ENCODE measurements around the gene TRAF3.

DNA sequence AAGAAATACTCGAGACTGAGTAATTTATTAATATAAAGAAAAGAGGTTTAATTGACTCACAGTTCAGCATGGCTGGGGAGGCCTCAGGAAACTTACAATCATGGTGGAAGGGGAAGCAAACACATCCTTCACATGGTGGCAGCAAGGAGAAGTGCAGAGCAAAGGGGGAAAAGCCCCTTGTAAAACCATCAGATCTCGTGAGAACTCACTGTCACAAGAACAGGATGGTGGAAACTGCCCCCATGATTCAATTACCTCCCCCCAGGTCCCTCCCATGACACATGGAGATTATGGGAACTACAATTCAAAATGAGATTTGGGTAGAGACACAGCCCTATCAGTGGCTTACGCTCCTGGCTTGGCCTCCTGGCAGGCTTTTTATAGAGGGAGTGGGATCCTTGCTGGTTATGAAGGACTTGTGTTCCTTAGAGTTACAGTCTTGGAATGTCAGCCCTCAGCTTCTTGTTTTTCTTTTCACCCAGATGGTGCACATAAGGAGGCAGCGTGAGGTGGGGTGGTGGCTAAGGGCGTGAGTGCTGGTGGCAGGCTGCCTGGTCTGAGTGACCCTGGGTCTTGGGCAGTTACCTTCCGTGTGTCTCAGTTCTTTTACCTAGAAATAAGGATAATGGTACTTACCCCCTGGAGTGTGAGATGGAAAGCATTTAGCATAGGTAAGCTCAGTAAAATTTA lies 25.7 kb downstream of the TRAF3 start:
- TF ChIP-seq, protein P1, sequence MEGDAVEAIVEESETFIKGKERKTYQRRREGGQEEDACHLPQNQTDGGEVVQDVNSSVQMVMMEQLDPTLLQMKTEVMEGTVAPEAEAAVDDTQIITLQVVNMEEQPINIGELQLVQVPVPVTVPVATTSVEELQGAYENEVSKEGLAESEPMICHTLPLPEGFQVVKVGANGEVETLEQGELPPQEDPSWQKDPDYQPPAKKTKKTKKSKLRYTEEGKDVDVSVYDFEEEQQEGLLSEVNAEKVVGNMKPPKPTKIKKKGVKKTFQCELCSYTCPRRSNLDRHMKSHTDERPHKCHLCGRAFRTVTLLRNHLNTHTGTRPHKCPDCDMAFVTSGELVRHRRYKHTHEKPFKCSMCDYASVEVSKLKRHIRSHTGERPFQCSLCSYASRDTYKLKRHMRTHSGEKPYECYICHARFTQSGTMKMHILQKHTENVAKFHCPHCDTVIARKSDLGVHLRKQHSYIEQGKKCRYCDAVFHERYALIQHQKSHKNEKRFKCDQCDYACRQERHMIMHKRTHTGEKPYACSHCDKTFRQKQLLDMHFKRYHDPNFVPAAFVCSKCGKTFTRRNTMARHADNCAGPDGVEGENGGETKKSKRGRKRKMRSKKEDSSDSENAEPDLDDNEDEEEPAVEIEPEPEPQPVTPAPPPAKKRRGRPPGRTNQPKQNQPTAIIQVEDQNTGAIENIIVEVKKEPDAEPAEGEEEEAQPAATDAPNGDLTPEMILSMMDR (IDR thresholded peaks at IDR 0.05): no peak
- TF ChIP-seq EP300 (IDR thresholded peaks at IDR 0.05; ENCODE audit: borderline replicate concordance in 1 of 2, low read depth in 1 of 2, low read length in 1 of 2) (no peak), CHD2 (IDR thresholded peaks at IDR 0.05; ENCODE audit: low read length, partially characterized antibody) (no peak), SMC3 (IDR thresholded peaks at IDR 0.05; ENCODE audit: low read depth, low read length) (no peak), POLR2AphosphoS5 (IDR thresholded peaks at IDR 0.05; ENCODE audit: low read depth, low read length) (no peak), EZH2phosphoT487 (IDR thresholded peaks at IDR 0.05; ENCODE audit: borderline replicate concordance, low read depth) (no peak), SIN3A (IDR thresholded peaks at IDR 0.05; ENCODE audit: borderline replicate concordance, low read depth, low read length) (no peak), GABPA (IDR thresholded peaks at IDR 0.05; ENCODE audit: low read depth) (no peak), TAF1 (IDR thresholded peaks at IDR 0.05; ENCODE audit: borderline replicate concordance, low read depth, low read length) (no peak), RCOR1 (IDR thresholded peaks at IDR 0.05; ENCODE audit: low read length) (no peak), YY1 (IDR thresholded peaks at IDR 0.05; ENCODE audit: low read depth) (no peak)
- TF ChIP-seq, protein P2, sequence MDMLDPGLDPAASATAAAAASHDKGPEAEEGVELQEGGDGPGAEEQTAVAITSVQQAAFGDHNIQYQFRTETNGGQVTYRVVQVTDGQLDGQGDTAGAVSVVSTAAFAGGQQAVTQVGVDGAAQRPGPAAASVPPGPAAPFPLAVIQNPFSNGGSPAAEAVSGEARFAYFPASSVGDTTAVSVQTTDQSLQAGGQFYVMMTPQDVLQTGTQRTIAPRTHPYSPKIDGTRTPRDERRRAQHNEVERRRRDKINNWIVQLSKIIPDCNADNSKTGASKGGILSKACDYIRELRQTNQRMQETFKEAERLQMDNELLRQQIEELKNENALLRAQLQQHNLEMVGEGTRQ (IDR thresholded peaks at IDR 0.05; ENCODE audit: borderline replicate concordance, low read depth, low read length): no peak

Data from SK-N-SH (cell line).